Breast epithelium (tissue), 4 donors: ENCODE measurements around the gene SLC5A10. TPM values are rescaled to one million over a fixed set of nuclear protein-coding genes. Genes with fewer than 3 reads are reported as not detected.
"Not testable (repeated sequence)": the region's sequence is repeated elsewhere in the genome, so short reads cannot be mapped to it uniquely, and the experiment has no call there.

Source experiments
- DNase-seq, 2 donors: peaks; one replicate each; pipeline ENCODE4 v3.0.0-alpha.2; 2019; ENCODE audit warnings: low spot score in 2 of 2
- H3K27ac ChIP-seq, 2 donors: fragments of 200-600 bp; sonication (generic) in 1 of 2; one replicate each; pipeline ENCODE4 v1.5.1; 2016 to 2019; ENCODE audit warnings: mild to moderate bottlenecking in 1 of 2
- H3K27me3 ChIP-seq, 2 donors: fragments of 200-600 bp; sonication (generic) in 1 of 2; one replicate each; pipeline versions ENCODE4 v1.5.1 to v1.6.0; 2017 to 2019; ENCODE audit warnings: control low read depth in 1 of 2, mild to moderate bottlenecking in 1 of 2
- H3K36me3 ChIP-seq: fragments of 200-600 bp; one replicate; pipeline ENCODE4 v1.5.1; 2019
- H3K4me1 ChIP-seq, 2 donors: fragments of 200-600 bp; sonication (generic); one replicate each; pipeline ENCODE4 v1.5.1; 2016 to 2019; ENCODE audit warnings: control low read depth in 1 of 2
- H3K4me3 ChIP-seq, 3 donors: fragments of 200-600 bp; sonication (generic); 1 replicate in 2 of 3; 2 replicates in 1 of 3; pipeline ENCODE4 v1.5.1; 2016 to 2019; ENCODE audit warnings: mild to moderate bottlenecking in 3 of 3, moderate library complexity in 2 of 3
- H3K9me3 ChIP-seq, 2 donors: fragments of 200-600 bp; sonication (generic) in 1 of 2; one replicate each; pipeline ENCODE4 v1.5.1; 2016 to 2019; ENCODE audit warnings: control low read depth in 1 of 2
- POLR2A ChIP-seq: fragments of 450-650 bp; IDR thresholded peaks from one replicate; pipeline ENCODE4 v1.6.1; 2016; ENCODE audit warnings: antibody characterized with exemption, mild to moderate bottlenecking, moderate library complexity
- POLR2AphosphoS5 ChIP-seq, 3 donors: sonication (generic); formaldehyde crosslinking; IDR thresholded peaks; one replicate each; pipeline ENCODE4 v1.6.1; 2017; ENCODE audit warnings: antibody characterized with exemption in 3 of 3
- intact Hi-C: fragments of 100-400 bp; cut with DNase I; formaldehyde crosslinking; loops from one replicate; pipeline ENCODE4 v1.15.1; 2023; ENCODE audit warnings: low total_unique reads
- total RNA-seq, 3 donors: library from RNA; depleted of rRNA; stranded (reverse); fragments of >200 nt; gene quantifications; one replicate each; pipeline ENCODE4 v1.1.0, GENCODE V29; 2016
- TF ChIP-seq, protein P1 (sequence below), 3 donors: fragments of 450-650 bp; IDR thresholded peaks; one replicate each; pipeline ENCODE4 v1.5.1; 2016 to 2017; ENCODE audit warnings: antibody characterized with exemption in 3 of 3, mild to moderate bottlenecking in 3 of 3, moderate library complexity in 3 of 3

SLC5A10 gene
- total RNA-seq, 3 donors from 2014 or later = 0.29 TPM; not detected in 2

DNA sequence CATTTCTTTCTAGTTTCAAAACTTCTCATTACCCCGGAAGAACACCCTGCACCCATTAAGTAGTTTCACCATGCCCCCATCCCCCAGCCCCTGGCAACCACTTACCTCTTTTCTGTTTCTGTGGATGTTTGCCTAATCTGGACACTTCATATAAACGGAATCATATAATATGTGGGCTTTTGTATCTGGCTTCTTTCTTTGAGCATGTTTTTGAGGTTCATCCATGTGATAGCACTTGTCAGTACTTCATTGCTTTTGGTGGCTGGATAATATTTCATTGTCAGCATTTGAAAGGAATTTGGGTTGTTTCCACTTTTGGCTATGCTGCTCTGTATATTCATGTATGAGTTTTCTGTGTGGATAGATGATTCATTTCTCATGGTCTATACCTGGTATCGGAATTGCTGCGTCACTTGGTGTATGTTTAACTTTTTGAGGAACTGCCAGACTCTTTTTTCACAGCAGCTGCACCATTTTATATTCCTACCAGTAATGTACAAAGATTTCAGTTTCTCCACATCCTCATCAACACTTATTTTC, 30.0 kb upstream of the SLC5A10 start:
- Histone ChIP-seq H3K4me3 (no peak overlapping the region), H3K9me3 (no peaks in the 10 kb centered on the region), H3K27ac (no peak overlapping the region), H3K36me3 (no peaks in the 10 kb centered on the region), H3K27me3 (no peaks in the 10 kb centered on the region), H3K4me1 (no peaks in the 10 kb centered on the region)
- intact Hi-C loops = no loop called here
- no peak for DNase-seq
- TF ChIP-seq POLR2AphosphoS5 (IDR thresholded peaks at IDR 0.05) (no peak), POLR2A (no peak)
- TF ChIP-seq, protein P1, sequence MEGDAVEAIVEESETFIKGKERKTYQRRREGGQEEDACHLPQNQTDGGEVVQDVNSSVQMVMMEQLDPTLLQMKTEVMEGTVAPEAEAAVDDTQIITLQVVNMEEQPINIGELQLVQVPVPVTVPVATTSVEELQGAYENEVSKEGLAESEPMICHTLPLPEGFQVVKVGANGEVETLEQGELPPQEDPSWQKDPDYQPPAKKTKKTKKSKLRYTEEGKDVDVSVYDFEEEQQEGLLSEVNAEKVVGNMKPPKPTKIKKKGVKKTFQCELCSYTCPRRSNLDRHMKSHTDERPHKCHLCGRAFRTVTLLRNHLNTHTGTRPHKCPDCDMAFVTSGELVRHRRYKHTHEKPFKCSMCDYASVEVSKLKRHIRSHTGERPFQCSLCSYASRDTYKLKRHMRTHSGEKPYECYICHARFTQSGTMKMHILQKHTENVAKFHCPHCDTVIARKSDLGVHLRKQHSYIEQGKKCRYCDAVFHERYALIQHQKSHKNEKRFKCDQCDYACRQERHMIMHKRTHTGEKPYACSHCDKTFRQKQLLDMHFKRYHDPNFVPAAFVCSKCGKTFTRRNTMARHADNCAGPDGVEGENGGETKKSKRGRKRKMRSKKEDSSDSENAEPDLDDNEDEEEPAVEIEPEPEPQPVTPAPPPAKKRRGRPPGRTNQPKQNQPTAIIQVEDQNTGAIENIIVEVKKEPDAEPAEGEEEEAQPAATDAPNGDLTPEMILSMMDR (IDR thresholded peaks at IDR 0.05) = no peak

DNA sequence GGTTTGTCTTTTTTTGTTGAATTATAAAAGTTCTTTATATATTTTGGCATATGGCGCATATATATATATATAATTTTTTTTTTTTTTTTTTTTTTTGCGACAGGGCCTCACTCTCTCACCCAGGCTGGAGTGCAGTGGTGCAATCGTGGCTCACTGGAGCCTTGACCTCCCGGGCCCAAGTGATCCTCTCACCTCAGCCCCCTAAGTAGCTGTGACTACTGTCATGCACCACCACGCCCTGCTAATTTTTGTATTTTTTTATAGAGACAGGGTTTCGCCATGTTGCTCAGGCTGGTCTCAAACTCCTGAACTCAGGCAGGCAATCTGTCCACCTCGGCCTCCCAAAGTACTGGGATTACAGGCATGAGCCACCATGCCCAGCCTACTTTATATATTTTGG, 29.4 kb upstream of the SLC5A10 start:
- H3K4me1 ChIP-seq, H3K36me3 ChIP-seq, H3K4me3 ChIP-seq, DNase-seq, H3K27me3 ChIP-seq, intact Hi-C loops, H3K9me3 ChIP-seq, H3K27ac ChIP-seq: not testable (repeated sequence)

DNA sequence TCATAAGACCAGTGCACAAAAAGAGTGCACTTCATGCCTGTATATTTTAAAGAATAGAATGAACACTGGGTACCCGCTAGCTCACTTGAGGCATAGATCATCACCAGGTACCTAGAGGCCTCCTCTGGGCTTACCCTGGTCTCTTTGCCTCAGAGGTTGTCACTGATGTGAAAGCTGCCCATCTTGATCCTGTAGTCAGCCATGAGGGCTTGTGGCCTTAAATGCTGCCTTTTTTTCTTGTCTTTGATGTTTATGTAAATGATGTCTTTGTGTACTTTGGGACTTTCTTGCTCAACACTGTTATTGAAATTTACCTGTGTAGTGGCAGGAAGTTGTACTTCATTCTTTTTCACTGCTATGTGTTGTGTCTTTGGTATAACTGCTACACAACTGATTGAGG, 26.8 kb upstream of the SLC5A10 start:
- no peak overlapping the region for H3K27ac ChIP-seq
- TF ChIP-seq POLR2A = no peak
- TF ChIP-seq, protein P1 (IDR thresholded peaks at IDR 0.05) = no peak
- TF ChIP-seq POLR2AphosphoS5 (IDR thresholded peaks at IDR 0.05) = no peak
- H3K36me3 ChIP-seq = peaks cover 4% of the 10 kb centered on the region
- no peaks in the 10 kb centered on the region for H3K9me3 ChIP-seq
- H3K4me1 ChIP-seq = no peaks in the 10 kb centered on the region
- intact Hi-C loops = no loop called here
- no peaks in the 10 kb centered on the region for H3K27me3 ChIP-seq
- no peak for DNase-seq
- H3K4me3 ChIP-seq = no peak overlapping the region

DNA sequence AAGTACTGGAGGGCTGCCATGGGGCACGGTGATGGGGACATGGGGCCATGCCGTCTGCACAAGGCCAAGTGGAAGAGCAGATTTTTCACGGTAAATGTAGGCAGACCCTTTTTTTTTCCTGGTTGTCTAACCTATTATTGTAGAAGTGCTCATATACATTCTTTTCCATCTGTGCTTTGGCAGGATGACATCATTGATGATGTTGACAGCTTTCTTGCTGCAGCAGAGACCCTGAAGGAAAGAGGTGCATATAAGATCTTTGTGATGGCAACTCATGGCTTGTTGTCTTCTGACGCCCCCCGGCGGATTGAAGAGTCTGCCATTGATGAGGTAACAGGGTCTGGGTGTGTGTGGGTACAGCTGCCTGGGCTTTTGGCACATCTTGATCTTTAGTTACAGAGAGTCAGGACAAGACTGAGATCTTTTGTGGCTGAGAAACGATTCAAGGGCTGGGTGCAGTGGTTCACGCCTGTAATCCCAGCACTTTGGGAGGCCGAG, 23.3 kb upstream of the SLC5A10 start:
- DNase-seq = no peak

DNA sequence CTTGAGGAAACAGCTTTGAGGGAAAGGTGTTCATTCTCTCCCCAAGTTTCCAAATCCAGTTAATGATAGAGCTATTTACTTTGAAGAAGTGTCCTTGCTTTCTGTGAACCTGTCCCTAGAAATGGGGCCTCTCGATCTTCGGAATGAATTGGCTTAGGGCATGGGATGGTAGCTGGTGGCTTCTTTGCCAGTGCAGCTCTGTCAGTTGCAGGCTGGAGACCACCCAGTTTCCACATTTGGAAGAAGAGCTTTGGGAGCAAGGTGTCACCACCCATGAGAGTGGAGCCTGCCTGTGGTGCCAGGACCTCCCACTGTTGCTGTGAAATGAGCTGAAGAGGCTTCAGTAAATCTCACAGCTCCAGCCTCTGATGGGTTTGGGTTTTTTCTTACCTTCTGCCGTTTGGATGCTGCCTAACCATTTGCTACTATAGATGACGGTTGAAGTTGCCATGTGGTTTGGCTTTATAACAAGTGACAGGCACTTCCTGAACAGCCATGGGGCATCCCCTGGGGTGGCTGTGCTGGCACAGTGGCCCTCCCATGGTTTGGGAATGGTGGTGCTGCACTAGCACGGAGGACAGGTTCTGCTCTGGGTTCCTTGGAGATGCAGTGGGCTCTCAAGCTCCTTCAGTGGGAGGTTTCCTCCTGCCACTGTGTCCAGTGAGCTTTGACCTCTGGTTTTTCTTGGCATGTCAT, 19.5 kb upstream of the SLC5A10 start:
- peaks cover 4% of the 10 kb centered on the region for H3K36me3 ChIP-seq
- no peaks in the 10 kb centered on the region for H3K27me3 ChIP-seq
- TF ChIP-seq, protein P1 (IDR thresholded peaks at IDR 0.05) = no peak
- intact Hi-C loops = no loop called here
- H3K4me1 ChIP-seq = no peaks in the 10 kb centered on the region
- H3K9me3 ChIP-seq = no peaks in the 10 kb centered on the region
- H3K27ac ChIP-seq = no peak overlapping the region
- H3K4me3 ChIP-seq = no peak overlapping the region
- no peak for DNase-seq

More for the DNA sequence above, 23.3 kb upstream of the SLC5A10 start:
- Histone ChIP-seq H3K27ac (no peak overlapping the region), H3K9me3 (no peaks in the 10 kb centered on the region), H3K36me3 (peaks cover 4% of the 10 kb centered on the region), H3K4me1 (no peaks in the 10 kb centered on the region), H3K4me3 (no peak overlapping the region), H3K27me3 (no peaks in the 10 kb centered on the region)
- intact Hi-C loops = no loop called here
- TF ChIP-seq, protein P1 (IDR thresholded peaks at IDR 0.05) = no peak
- TF ChIP-seq POLR2A (no peak), POLR2AphosphoS5 (IDR thresholded peaks at IDR 0.05) (no peak)
